Adipocyte (in vitro differentiated cells): ENCODE measurements around the gene SUSD4.

Experiments used
- DNase-seq: peaks from one replicate; pipeline ENCODE4 v3.0.0-alpha.2; 2015; ENCODE audit warnings: low read depth
- H3K27me3 ChIP-seq: replicated peaks from 2 replicates; pipeline ENCODE4 v1.7.0; 2013; ENCODE audit warnings: mild to moderate bottlenecking, low read length, moderate library complexity; ENCODE audit not compliant: control insufficient read depth, insufficient read depth
- H3K36me3 ChIP-seq: 2 replicates; pipeline ENCODE4 v1.7.0; 2013; ENCODE audit warnings: low read length, mild to moderate bottlenecking, moderate library complexity; ENCODE audit not compliant: control insufficient read depth, insufficient read depth, severe bottlenecking
- H3K4me1 ChIP-seq: 2 replicates; pipeline ENCODE4 v1.7.0; 2013; ENCODE audit warnings: mild to moderate bottlenecking, low read length, moderate library complexity; ENCODE audit not compliant: control insufficient read depth, insufficient read depth
- H3K4me3 ChIP-seq: 2 replicates; pipeline ENCODE4 v1.7.0; 2013; ENCODE audit warnings: mild to moderate bottlenecking, low read length, moderate library complexity
- H3K9ac ChIP-seq: 2 replicates; pipeline ENCODE4 v1.7.0; 2013; ENCODE audit warnings: mild to moderate bottlenecking, low read length, moderate library complexity
- H3K9me3 ChIP-seq: 2 replicates; pipeline ENCODE4 v1.7.0; 2013; ENCODE audit warnings: mild to moderate bottlenecking, low read length, moderate library complexity; ENCODE audit not compliant: control insufficient read depth

The SUSD4 gene

GRCh38 chr1:223326776-223327175 is 37.2 kb downstream of the SUSD4 start:
- no peaks in the 10 kb centered on the region for H3K4me1 ChIP-seq
- H3K4me3 ChIP-seq, result no peak overlapping the region
- no peaks in the 10 kb centered on the region for H3K36me3 ChIP-seq
- no peaks in the 10 kb centered on the region for H3K9me3 ChIP-seq
- DNase-seq, result no peak
- no peak overlapping the region for H3K9ac ChIP-seq
- H3K27me3 ChIP-seq, result peaks cover 44% of the 10 kb centered on the region

- peaks cover 59% of the 10 kb centered on the region for H3K27me3 ChIP-seq
- H3K4me3 ChIP-seq, result no peak overlapping the region
- H3K36me3 ChIP-seq, result no peaks in the 10 kb centered on the region
- H3K9me3 ChIP-seq, result no peaks in the 10 kb centered on the region
- DNase-seq, result no peak
- H3K4me1 ChIP-seq, result no peaks in the 10 kb centered on the region
- H3K9ac ChIP-seq, result no peak overlapping the region
These were observed 40.2 kb downstream of the SUSD4 start for GRCh38 chr1:223323491-223324484.

GRCh38 chr1:223322868-223323267 is 41.1 kb downstream of the SUSD4 start:
- Histone ChIP-seq H3K4me1 (no peaks in the 10 kb centered on the region), H3K36me3 (no peaks in the 10 kb centered on the region), H3K9me3 (no peaks in the 10 kb centered on the region), H3K4me3 (no peak overlapping the region), H3K9ac (no peak overlapping the region), H3K27me3 (peaks cover 52% of the 10 kb centered on the region)
- DNase-seq, result no peak

- H3K36me3 ChIP-seq, result no peaks in the 10 kb centered on the region
- DNase-seq, result no peak
- no peaks in the 10 kb centered on the region for H3K9me3 ChIP-seq
- no peaks in the 10 kb centered on the region for H3K4me1 ChIP-seq
- no peak overlapping the region for H3K4me3 ChIP-seq
- H3K27me3 ChIP-seq, result peaks cover 58% of the 10 kb centered on the region
- H3K9ac ChIP-seq, result no peak overlapping the region
These were observed 43.0 kb downstream of the SUSD4 start for GRCh38 chr1:223320959-223321358.

GRCh38 chr1:223319905-223320580 is 43.9 kb downstream of the SUSD4 start:
- Histone ChIP-seq H3K4me3 (no peak overlapping the region), H3K36me3 (no peaks in the 10 kb centered on the region), H3K9me3 (no peaks in the 10 kb centered on the region), H3K4me1 (no peaks in the 10 kb centered on the region), H3K9ac (no peak overlapping the region), H3K27me3 (peaks cover 62% of the 10 kb centered on the region)
- DNase-seq, result no peak

- Histone ChIP-seq H3K9ac (no peak overlapping the region), H3K9me3 (no peaks in the 10 kb centered on the region), H3K27me3 (peaks cover 59% of the 10 kb centered on the region), H3K36me3 (no peaks in the 10 kb centered on the region), H3K4me3 (no peak overlapping the region), H3K4me1 (no peaks in the 10 kb centered on the region)
- no peak for DNase-seq
These were observed 44.6 kb downstream of the SUSD4 start for GRCh38 chr1:223319398-223319797.

- peaks cover 39% of the 10 kb centered on the region for H3K27me3 ChIP-seq
- H3K9me3 ChIP-seq, result no peaks in the 10 kb centered on the region
- no peak overlapping the region for H3K9ac ChIP-seq
- no peak for DNase-seq
- H3K4me1 ChIP-seq, result no peaks in the 10 kb centered on the region
- no peak overlapping the region for H3K4me3 ChIP-seq
- no peaks in the 10 kb centered on the region for H3K36me3 ChIP-seq
These were observed 47.9 kb downstream of the SUSD4 start for GRCh38 chr1:223316082-223316481.

- DNase-seq, result no peak
- no peaks in the 10 kb centered on the region for H3K9me3 ChIP-seq
- H3K36me3 ChIP-seq, result no peaks in the 10 kb centered on the region
- H3K4me1 ChIP-seq, result no peaks in the 10 kb centered on the region
- peaks cover 35% of the 10 kb centered on the region for H3K27me3 ChIP-seq
- no peak overlapping the region for H3K4me3 ChIP-seq
- no peak overlapping the region for H3K9ac ChIP-seq
These were observed 48.3 kb downstream of the SUSD4 start for GRCh38 chr1:223315665-223316064.

- no peaks in the 10 kb centered on the region for H3K9me3 ChIP-seq
- DNase-seq, result no peak
- H3K4me1 ChIP-seq, result no peaks in the 10 kb centered on the region
- no peaks in the 10 kb centered on the region for H3K36me3 ChIP-seq
- no peak overlapping the region for H3K9ac ChIP-seq
- H3K4me3 ChIP-seq, result no peak overlapping the region
- H3K27me3 ChIP-seq, result peaks cover 43% of the 10 kb centered on the region
These were observed 50.6 kb downstream of the SUSD4 start for GRCh38 chr1:223313415-223313754.

- H3K36me3 ChIP-seq, result no peaks in the 10 kb centered on the region
- DNase-seq, result no peak
- no peaks in the 10 kb centered on the region for H3K4me1 ChIP-seq
- no peak overlapping the region for H3K4me3 ChIP-seq
- peaks cover 48% of the 10 kb centered on the region for H3K27me3 ChIP-seq
- H3K9ac ChIP-seq, result no peak overlapping the region
- H3K9me3 ChIP-seq, result no peaks in the 10 kb centered on the region
These were observed 51.1 kb downstream of the SUSD4 start for GRCh38 chr1:223312705-223313414.

GRCh38 chr1:223312273-223312672 is 51.7 kb downstream of the SUSD4 start:
- no peak for DNase-seq
- Histone ChIP-seq H3K4me1 (no peaks in the 10 kb centered on the region), H3K9me3 (no peaks in the 10 kb centered on the region), H3K27me3 (peaks cover 54% of the 10 kb centered on the region), H3K4me3 (no peak overlapping the region), H3K9ac (no peak overlapping the region), H3K36me3 (no peaks in the 10 kb centered on the region)
